Urinary bladder (tissue), 4 donors: ENCODE measurements around the gene CLDN6. TPM values are rescaled to one million over a fixed set of nuclear protein-coding genes. Genes with fewer than 3 reads are reported as not detected.
A peak's percentile ranks its signal among the peaks of the same experiment; 100 is the strongest.

ENCODE experiments used
- DNase-seq: peaks from one replicate; pipeline ENCODE4 v3.0.0-alpha.2; 2015; ENCODE audit errors: extremely low spot score
- H3K27ac ChIP-seq: one replicate; pipeline ENCODE4 v1.5.1; 2013; ENCODE audit warnings: low read depth, mild to moderate bottlenecking, moderate library complexity
- H3K36me3 ChIP-seq: one replicate; pipeline ENCODE4 v1.6.1; 2013; ENCODE audit warnings: mild to moderate bottlenecking, moderate library complexity; ENCODE audit not compliant: insufficient read depth
- H3K4me1 ChIP-seq: one replicate; pipeline ENCODE4 v1.6.1; 2013; ENCODE audit warnings: mild to moderate bottlenecking, moderate library complexity; ENCODE audit not compliant: insufficient read depth
- H3K4me3 ChIP-seq: one replicate; pipeline ENCODE4 v1.5.1; 2013; ENCODE audit warnings: low read depth, low read length
- WGBS: extraction: QIAGEN DNeasy Blood & Tissue Kit; methylation state at CpG from one replicate; pipeline ENCODE4 v1.1.7; 2013; 5-methylcytosine and 5-hydroxymethylcytosine counted together
- polyA plus RNA-seq: library from polyadenylated mRNA; stranded (reverse); fragments of 200-250 nt; gene quantifications from one replicate; pipeline ENCODE4 v1.2.3, GENCODE V29; 2013
- total RNA-seq: library from RNA; depleted of rRNA; stranded (reverse); fragments of >200 nt; gene quantifications from one replicate; pipeline ENCODE4 v1.2.3, GENCODE V29; 2014
- donor health status: healthy with polysubstance abuse.
- donor health status: healthy.

The CLDN6 gene
- total and polyA plus RNA-seq, 2 donors, result not detected

- Histone ChIP-seq H3K27ac (no peak overlapping the region), H3K4me3 (no peak overlapping the region), H3K4me1 (no peaks in the 10 kb centered on the region), H3K36me3 (no peaks in the 10 kb centered on the region)
- WGBS, result 25% methylated on average over 15 of the region's 15 CpGs
- no peak for DNase-seq
These were observed 10.8 kb upstream of the CLDN6 start for GRCh38 chr16:3028716-3029319.

GRCh38 chr16:3027983-3028715, 10.2 kb upstream of the CLDN6 start:
- no peak overlapping the region for H3K27ac ChIP-seq
- no peak for DNase-seq
- 13% methylated on average over 58 of the region's 58 CpGs for WGBS

GRCh38 chr16:3027489-3027795, 9.5 kb upstream of the CLDN6 start:
- 91% methylated on average over 8 of the region's 8 CpGs for WGBS
- H3K36me3 ChIP-seq, result no peaks in the 10 kb centered on the region
- no peaks in the 10 kb centered on the region for H3K4me1 ChIP-seq
- no peak overlapping the region for H3K27ac ChIP-seq
- H3K4me3 ChIP-seq, result no peak overlapping the region
- no peak for DNase-seq

More at GRCh38 chr16:3027983-3028715, 10.2 kb upstream of the CLDN6 start:
- H3K36me3 ChIP-seq, result no peaks in the 10 kb centered on the region
- H3K4me3 ChIP-seq, result no peak overlapping the region
- H3K4me1 ChIP-seq, result no peaks in the 10 kb centered on the region

GRCh38 chr16:3026609-3027488, 8.9 kb upstream of the CLDN6 start:
- 93% methylated on average over 24 of the region's 24 CpGs for WGBS
- Histone ChIP-seq H3K27ac (no peak overlapping the region), H3K36me3 (no peaks in the 10 kb centered on the region), H3K4me3 (no peak overlapping the region), H3K4me1 (peaks cover 2% of the 10 kb centered on the region)
- DNase-seq, result no peak

- peaks cover 2% of the 10 kb centered on the region for H3K4me1 ChIP-seq
- 95% methylated on average over 8 of the region's 8 CpGs for WGBS
- no peak overlapping the region for H3K27ac ChIP-seq
- no peak for DNase-seq
- H3K4me3 ChIP-seq, result no peak overlapping the region
- no peaks in the 10 kb centered on the region for H3K36me3 ChIP-seq
These were observed 8.0 kb upstream of the CLDN6 start for GRCh38 chr16:3026003-3026378.

- H3K4me1 ChIP-seq, result peaks cover 2% of the 10 kb centered on the region
- H3K36me3 ChIP-seq, result no peaks in the 10 kb centered on the region
- no peak for DNase-seq
- H3K4me3 ChIP-seq, result no peak overlapping the region
- H3K27ac ChIP-seq, result no peak overlapping the region
- 94% methylated on average over 18 of the region's 18 CpGs for WGBS
These were observed 7.3 kb upstream of the CLDN6 start for GRCh38 chr16:3025032-3026002.

GRCh38 chr16:3023669-3024478, 5.9 kb upstream of the CLDN6 start, which contains the start of the genes HCFC1R1 and THOC6:
TSS of gene HCFC1R1 (minus strand) at chr16:3023942. CDS start at chr16:3023941, 1 bp downstream.
TSS of gene THOC6 (plus strand) at chr16:3024035. CDS start at chr16:3024327, 292 bp downstream.
- Histone ChIP-seq H3K4me1 (peaks cover 2% of the 10 kb centered on the region), H3K27ac (peak within 1 kb of the TSS; percentile 90), H3K4me3 (peak within 1 kb of the TSS; percentile 50), H3K36me3 (no peaks in the 10 kb centered on the region)
- WGBS, result under 1% methylated on average over 69 of the region's 69 CpGs
- DNase-seq, result peak; percentile 93

- Histone ChIP-seq H3K36me3 (no peaks in the 10 kb centered on the region), H3K4me3 (peak overlapping the region; percentile 50), H3K4me1 (peaks cover 2% of the 10 kb centered on the region), H3K27ac (peak overlapping the region; percentile 90)
- no peak for DNase-seq
- 14% methylated on average over 6 of the region's 6 CpGs for WGBS
These were observed 5.4 kb upstream of the CLDN6 start for GRCh38 chr16:3023415-3023668.

- 25% methylated on average over 8 of the region's 8 CpGs for WGBS
- Histone ChIP-seq H3K4me3 (peak overlapping the region; percentile 50), H3K27ac (peak overlapping the region; percentile 90), H3K36me3 (no peaks in the 10 kb centered on the region), H3K4me1 (peaks cover 2% of the 10 kb centered on the region)
- no peak for DNase-seq
These were observed 4.9 kb upstream of the CLDN6 start for GRCh38 chr16:3022684-3023414.

- 5% methylated on average over 8 of the region's 8 CpGs for WGBS
- H3K36me3 ChIP-seq, result no peaks in the 10 kb centered on the region
- peak; percentile 77 for DNase-seq
- peak overlapping the region; percentile 89 for H3K27ac ChIP-seq
- H3K4me3 ChIP-seq, result no peak overlapping the region
- peaks cover 2% of the 10 kb centered on the region for H3K4me1 ChIP-seq
These were observed 4.3 kb upstream of the CLDN6 start for GRCh38 chr16:3022208-3022683.

GRCh38 chr16:3021449-3022207, 3.6 kb upstream of the CLDN6 start:
- 6% methylated on average over 25 of the region's 25 CpGs for WGBS
- Histone ChIP-seq H3K27ac (peak overlapping the region; percentile 89), H3K4me3 (peak overlapping the region; percentile 48), H3K4me1 (peaks cover 2% of the 10 kb centered on the region), H3K36me3 (no peaks in the 10 kb centered on the region)
- no peak for DNase-seq
